ENCODE results near the gene KLC3. TPM values are rescaled to one million over a fixed set of nuclear protein-coding genes. Genes with fewer than 3 reads are reported as not detected.

The KLC3 gene
- total and polyA plus RNA-seq, 2 of the 8 experiments (the other 6 are each of a cell fraction or from before 2014, with no cell fraction given) = 1.3 to 2.8 TPM

GRCh38 chr19:45358213-45358792 is 17.8 kb downstream of the KLC3 start:
- Histone ChIP-seq H4K8ac (ENCODE audit: extremely low read depth, insufficient read depth, low read length) (no peak overlapping the region), H3K23me2 (ENCODE audit: low read depth, low read length) (no peaks in the 10 kb centered on the region), H4K20me1 (replicated peaks in 1 of 2; ENCODE audit: control insufficient read depth in 1 of 2, insufficient read depth in 2 of 2, low read length in 2 of 2) (peaks cover 0 to 27% of the 10 kb centered on the region in 2 experiments), H3K23ac (ENCODE audit: insufficient read length) (no peak overlapping the region), H2AFZ (ENCODE audit: low read length) (no peak overlapping the region), H4K5ac (ENCODE audit: insufficient read length, low read depth, low read length) (no peak overlapping the region), H3K79me1 (ENCODE audit: low read depth, low read length) (peaks cover 6% of the 10 kb centered on the region; the same call in 1 of the 2 replicates), H2BK5ac (ENCODE audit: low read depth, low read length) (no peak overlapping the region), H3K18ac (ENCODE audit: extremely low read depth, low read length) (no peak overlapping the region), H3K4me1 (replicated peaks in 1 of 4; ENCODE audit: control insufficient read depth in 3 of 4, insufficient read depth in 4 of 4, low read length in 3 of 4) (no peaks in the 10 kb centered on the region), H3K56ac (replicated peaks; ENCODE audit: insufficient read length, low read depth, low read length) (no peak overlapping the region), H4K91ac (replicated peaks; ENCODE audit: insufficient read length, low read length) (no peak overlapping the region), H3K27me3 (replicated peaks in 1 of 4; ENCODE audit: control insufficient read depth in 3 of 4, extremely low read depth in 1 of 4, insufficient read depth in 3 of 4, low read length in 3 of 4) (no peaks in the 10 kb centered on the region), H3K27ac (ENCODE audit: low read depth, low read length) (no peak overlapping the region), H3K4me2 (ENCODE audit: insufficient read depth in 1 of 2, low read depth in 2 of 2, low read length in 2 of 2) (no peak overlapping the region), H3K36me3 (ENCODE audit: control insufficient read depth in 2 of 4, insufficient read depth in 4 of 4, low read length in 3 of 4) (peaks cover 20 to 71% (median 50%) of the 10 kb centered on the region in 4 experiments), H2BK20ac (ENCODE audit: low read length) (no peak overlapping the region), H3K14ac (ENCODE audit: insufficient read length) (no peak overlapping the region), H2BK15ac (ENCODE audit: low read length) (no peak overlapping the region), H3K4ac (replicated peaks; ENCODE audit: insufficient read length, low read depth, low read length) (no peak overlapping the region), H2BK120ac (replicated peaks; ENCODE audit: low read depth, low read length) (no peak overlapping the region), H2AK5ac (ENCODE audit: low read depth, low read length) (no peak overlapping the region), H3K9ac (replicated peaks in 1 of 4; ENCODE audit: extremely low read depth in 1 of 4, low read depth in 3 of 4, low read length in 3 of 4) (no peak overlapping the region), H3K9me3 (ENCODE audit: insufficient read depth in 2 of 2, low read depth in 1 of 2, low read length in 1 of 2) (no peaks in the 10 kb centered on the region), H2BK12ac (ENCODE audit: low read depth, low read length) (no peak overlapping the region), H3K79me2 (ENCODE audit: control insufficient read depth in 1 of 2, insufficient read depth in 2 of 2, low read length in 2 of 2) (no peaks in the 10 kb centered on the region), H3K4me3 (ENCODE audit: extremely low read depth in 1 of 4, insufficient read depth in 2 of 4, low read depth in 3 of 4, low read length in 4 of 4) (no peak overlapping the region)
- CTCF ChIA-PET (ENCODE audit: partially characterized antibody) = interaction anchor here (1.3 kb wide), 1 partner anchor 14 kb away, joined by 3 read pairs; no protein-coding TSS in a partner anchor
- whole genome bisulfite sequencing, 2 experiments (ENCODE audit: extremely low coverage in 1 of 2, insufficient coverage in 1 of 2, insufficient read length in 1 of 2, insufficient replicate concordance in 2 of 2, low coverage in 1 of 2, low lambda C conversion rate in 2 of 2, missing lambda C conversion rate in 1 of 2) = 91% methylated on average over 12 of the region's 12 CpGs; no CpG with 5 or more reads in 1 of the 2 experiments
- no peak for FAIRE-seq
- POLR2A ChIA-PET (ENCODE audit: partially characterized antibody) = interaction anchor here (0.9 to 4.9 kb wide), 5 partner anchors 8 to 52 kb away, joined by 3 to 25 read pairs (median 5); partner anchors contain the start of gene ERCC2
- DNase-seq (ENCODE audit: low read depth in 1 of 2, low spot score in 2 of 2) = no peak
- no peak for TF ChIP-seq TAF7 (optimal IDR thresholded peaks at IDR 0.05; ENCODE audit: borderline replicate concordance, low read depth, low read length)
- TF ChIP-seq SUZ12 (IDR thresholded peaks at IDR 0.05; ENCODE audit: low read length) = no peak
- no peak for TF ChIP-seq GTF2F1 (IDR thresholded peaks at IDR 0.05; ENCODE audit: borderline replicate concordance, low read depth, low read length)
- no peak for TF ChIP-seq BRCA1 (IDR thresholded peaks at IDR 0.05; ENCODE audit: low read depth, low read length)
- TF ChIP-seq GABPA (IDR thresholded peaks at IDR 0.05; ENCODE audit: borderline replicate concordance, insufficient read depth, low read length) = no peak
- TF ChIP-seq PHF8 (conservative IDR thresholded peaks at IDR 0.05; ENCODE audit: low read depth, low read length) = no peak
- no peak for TF ChIP-seq HDAC6 (IDR thresholded peaks at IDR 0.05; ENCODE audit: low read depth, low read length)
- TF ChIP-seq MAFK (IDR thresholded peaks at IDR 0.05; ENCODE audit: low read depth, low read length) = no peak
- no peak for TF ChIP-seq CTBP2 (IDR thresholded peaks at IDR 0.05; ENCODE audit: borderline replicate concordance, insufficient read depth, insufficient read length, low read length)
- TF ChIP-seq RNF2 (IDR thresholded peaks at IDR 0.05; ENCODE audit: borderline replicate concordance, low read depth, low read length, missing control alignments, poor library complexity, severe bottlenecking) = no peak
- TF ChIP-seq SP4 (IDR thresholded peaks at IDR 0.05; ENCODE audit: low read length) = no peak
- no peak for TF ChIP-seq SIX5 (IDR thresholded peaks at IDR 0.05; ENCODE audit: low read depth, low read length)
- no peak for TF ChIP-seq TBP (IDR thresholded peaks at IDR 0.05; ENCODE audit: low read depth, low read length)

All from H1 (cell line).